Activated CD8-positive, alpha-beta T cell treated with anti-CD3 and anti-CD28 coated beads, Interleukin-2, amount 10 ng/mL, durations not matched to agents 7 days and 5 days (primary cell): Measurements from ENCODE around the gene CALHM3. TPM values are rescaled to one million over a fixed set of nuclear protein-coding genes. Genes with fewer than 3 reads are reported as not detected.
"Not testable (repeated sequence)": the region's sequence is repeated elsewhere in the genome, so short reads cannot be mapped to it uniquely, and the experiment has no call there.

Experiments
- ATAC-seq: fragments of 150-1000 bp; cut with Tn5 transposase; one replicate; pipeline ENCODE4 v1.10.0; 2021; ENCODE audit warnings: moderate library complexity
- CTCF ChIA-PET: fragments of 350-600 bp; sonication (Branson Sonifier 250); formaldehyde crosslinking; loops from one replicate; lab custom pipeline; 2021; ENCODE audit warnings: antibody characterized with exemption; lab: Charles Lee
- POLR2A ChIA-PET: fragments of 350-600 bp; sonication (Branson Sonifier 250); formaldehyde crosslinking; loops from one replicate; lab custom pipeline; 2021; ENCODE audit warnings: antibody characterized with exemption; lab: Charles Lee
- DNase-seq: peaks from one replicate; pipeline ENCODE4 v3.0.0-alpha.2; 2020
- H3K27ac Mint-ChIP-seq: one replicate; pipeline ENCODE4 v1.8.0; 2021; ENCODE audit warnings: mild to moderate bottlenecking, mixed read lengths
- H3K27me3 Mint-ChIP-seq: one replicate; pipeline ENCODE4 v1.8.0; 2021; ENCODE audit warnings: low read depth, mixed read lengths
- H3K36me3 Mint-ChIP-seq: one replicate; pipeline ENCODE4 v1.8.0; 2021; ENCODE audit warnings: low read depth, mixed read lengths
- H3K4me1 Mint-ChIP-seq: one replicate; pipeline ENCODE4 v1.8.0; 2021; ENCODE audit warnings: low read depth, mixed read lengths
- H3K4me3 Mint-ChIP-seq: one replicate; pipeline ENCODE4 v1.8.0; 2021; ENCODE audit warnings: mild to moderate bottlenecking, mixed read lengths
- H3K9me3 Mint-ChIP-seq: one replicate; pipeline ENCODE4 v1.8.0; 2022; ENCODE audit warnings: mixed read lengths; ENCODE audit not compliant: insufficient read depth
- total RNA-seq, 2 experiments: library from RNA; stranded (reverse); gene quantifications; one replicate each; pipeline ENCODE4 v1.2.3, GENCODE V29; 2021

Gene CALHM3
- total RNA-seq, 2 experiments from 2014 or later: 0.45 to 0.63 TPM

GRCh38 chr10:103512166-103512565 is 33.1 kb upstream of the CALHM3 start:
- ATAC-seq: no peak
- Mint-ChIP-seq H3K9me3 (no peaks in the 10 kb centered on the region), H3K36me3 (no peaks in the 10 kb centered on the region), H3K27ac (no peak overlapping the region), H3K4me3 (no peak overlapping the region), H3K4me1 (peaks cover 2% of the 10 kb centered on the region), H3K27me3 (peaks cover 15% of the 10 kb centered on the region)
- ChIA-PET CTCF (no interaction called here), POLR2A (no interaction called here)
- DNase-seq: no peak

- H3K9me3 Mint-ChIP-seq: no peaks in the 10 kb centered on the region
- no peak for ATAC-seq
- H3K27me3 Mint-ChIP-seq: peaks cover 21% of the 10 kb centered on the region
- no peaks in the 10 kb centered on the region for H3K36me3 Mint-ChIP-seq
- H3K4me1 Mint-ChIP-seq: peaks cover 2% of the 10 kb centered on the region
- no peak overlapping the region for H3K27ac Mint-ChIP-seq
- H3K4me3 Mint-ChIP-seq: no peak overlapping the region
- ChIA-PET POLR2A (no interaction called here), CTCF (no interaction called here)
- DNase-seq: no peak
These were observed 32.0 kb upstream of the CALHM3 start for GRCh38 chr10:103510791-103511752.

GRCh38 chr10:103510046-103510685 is 31.1 kb upstream of the CALHM3 start:
- H3K9me3 Mint-ChIP-seq: no peaks in the 10 kb centered on the region
- no peak overlapping the region for H3K27ac Mint-ChIP-seq
- ATAC-seq (no peak), DNase-seq (no peak)
- H3K4me3 Mint-ChIP-seq: no peak overlapping the region
- peaks cover 25% of the 10 kb centered on the region for H3K27me3 Mint-ChIP-seq
- ChIA-PET POLR2A (no interaction called here), CTCF (interaction anchor here (1.6 kb wide), 1 partner anchor 53 kb away, joined by 4 read pairs; no protein-coding TSS in a partner anchor)
- no peaks in the 10 kb centered on the region for H3K4me1 Mint-ChIP-seq
- H3K36me3 Mint-ChIP-seq: no peaks in the 10 kb centered on the region

- H3K27ac Mint-ChIP-seq: no peak overlapping the region
- POLR2A ChIA-PET: interaction anchor here (1.2 kb wide), 1 partner anchor 57 kb away, joined by 3 read pairs; no protein-coding TSS in a partner anchor
These were observed 28.5 kb upstream of the CALHM3 start for GRCh38 chr10:103507235-103508191.

GRCh38 chr10:103506061-103506460 is 27.0 kb upstream of the CALHM3 start:
- no peak for DNase-seq
- H3K36me3 Mint-ChIP-seq: no peaks in the 10 kb centered on the region
- CTCF ChIA-PET: no interaction called here
- no peaks in the 10 kb centered on the region for H3K9me3 Mint-ChIP-seq
- H3K4me3 Mint-ChIP-seq: no peak overlapping the region
- no peak for ATAC-seq
- POLR2A ChIA-PET: no interaction called here
- H3K27me3 Mint-ChIP-seq: peaks cover 42% of the 10 kb centered on the region
- H3K27ac Mint-ChIP-seq: no peak overlapping the region
- H3K4me1 Mint-ChIP-seq: peaks cover 8% of the 10 kb centered on the region

More at GRCh38 chr10:103507235-103508191, 28.5 kb upstream of the CALHM3 start:
- H3K9me3 Mint-ChIP-seq: no peaks in the 10 kb centered on the region
- H3K36me3 Mint-ChIP-seq: no peaks in the 10 kb centered on the region
- DNase-seq: no peak
- CTCF ChIA-PET: no interaction called here
- no peak overlapping the region for H3K4me3 Mint-ChIP-seq
- peaks cover 8% of the 10 kb centered on the region for H3K4me1 Mint-ChIP-seq
- H3K27me3 Mint-ChIP-seq: peaks cover 36% of the 10 kb centered on the region
- ATAC-seq: no peak

GRCh38 chr10:103504181-103504783 is 25.2 kb upstream of the CALHM3 start:
- DNase-seq (peak; percentile 56), ATAC-seq (peak; percentile 85)
- CTCF ChIA-PET: interaction anchor here (1.0 to 1.3 kb wide), 3 partner anchors 18 to 42 kb away, joined by 3 to 4 read pairs (median 4); no protein-coding TSS in a partner anchor
- H3K27me3 Mint-ChIP-seq: peaks cover 52% of the 10 kb centered on the region
- no peaks in the 10 kb centered on the region for H3K9me3 Mint-ChIP-seq
- no peaks in the 10 kb centered on the region for H3K36me3 Mint-ChIP-seq
- no peak overlapping the region for H3K27ac Mint-ChIP-seq
- H3K4me1 Mint-ChIP-seq: peaks cover 14% of the 10 kb centered on the region
- no peak overlapping the region for H3K4me3 Mint-ChIP-seq
- POLR2A ChIA-PET: interaction anchor here (0.7 kb wide), 1 partner anchor 12 kb away, joined by 3 read pairs; no protein-coding TSS in a partner anchor

- H3K4me3 Mint-ChIP-seq, H3K27ac Mint-ChIP-seq, H3K9me3 Mint-ChIP-seq, DNase-seq, H3K36me3 Mint-ChIP-seq: not testable (repeated sequence)
- peaks cover 14% of the 10 kb centered on the region for H3K4me1 Mint-ChIP-seq
- peaks cover 52% of the 10 kb centered on the region for H3K27me3 Mint-ChIP-seq
- ChIA-PET POLR2A (interaction anchor here (0.7 kb wide), 1 partner anchor 11 kb away, joined by 3 read pairs; no protein-coding TSS in a partner anchor), CTCF (interaction anchor here (1.0 to 1.3 kb wide), 3 partner anchors 18 to 43 kb away, joined by 3 to 4 read pairs (median 4); no protein-coding TSS in a partner anchor)
- ATAC-seq: peak; percentile 12
These were observed 24.7 kb upstream of the CALHM3 start for GRCh38 chr10:103503777-103504176.

- Mint-ChIP-seq H3K36me3 (no peaks in the 10 kb centered on the region), H3K4me3 (no peak overlapping the region), H3K9me3 (no peaks in the 10 kb centered on the region), H3K4me1 (peaks cover 14% of the 10 kb centered on the region), H3K27me3 (peaks cover 49% of the 10 kb centered on the region), H3K27ac (no peak overlapping the region)
- ChIA-PET POLR2A (interaction anchor here (0.6 to 0.8 kb wide), 2 partner anchors 9 to 111 kb away, joined by 3 read pairs; partner anchors contain the start of gene NEURL1), CTCF (interaction anchor here (1.0 to 1.1 kb wide), 2 partner anchors 17 to 44 kb away, joined by 3 to 4 read pairs; no protein-coding TSS in a partner anchor)
- ATAC-seq (no peak), DNase-seq (no peak)
These were observed 24.0 kb upstream of the CALHM3 start for GRCh38 chr10:103502849-103503660.

- Mint-ChIP-seq H3K27ac (no peak overlapping the region), H3K27me3 (peaks cover 57% of the 10 kb centered on the region), H3K36me3 (no peaks in the 10 kb centered on the region), H3K4me3 (no peak overlapping the region), H3K4me1 (peaks cover 14% of the 10 kb centered on the region), H3K9me3 (no peaks in the 10 kb centered on the region)
- ChIA-PET POLR2A (no interaction called here), CTCF (interaction anchor here (0.9 to 3.4 kb wide), 3 partner anchors 15 to 92 kb away, joined by 3 to 14 read pairs (median 4); no protein-coding TSS in a partner anchor)
- ATAC-seq: no peak
- no peak for DNase-seq
These were observed 22.1 kb upstream of the CALHM3 start for GRCh38 chr10:103501186-103501585.

GRCh38 chr10:103500481-103500880 is 21.4 kb upstream of the CALHM3 start:
- CTCF ChIA-PET: interaction anchor here (1.3 to 3.4 kb wide), 2 partner anchors 14 to 93 kb away, joined by 3 to 14 read pairs; no protein-coding TSS in a partner anchor
- peaks cover 58% of the 10 kb centered on the region for H3K27me3 Mint-ChIP-seq

More at GRCh38 chr10:103500481-103500880, 21.4 kb upstream of the CALHM3 start:
- POLR2A ChIA-PET: no interaction called here
- H3K4me1 Mint-ChIP-seq: peaks cover 14% of the 10 kb centered on the region
- no peaks in the 10 kb centered on the region for H3K36me3 Mint-ChIP-seq
- no peaks in the 10 kb centered on the region for H3K9me3 Mint-ChIP-seq
- no peak for ATAC-seq
- no peak overlapping the region for H3K4me3 Mint-ChIP-seq
- no peak overlapping the region for H3K27ac Mint-ChIP-seq
- no peak for DNase-seq
